HEK293T (cell line): ENCODE measurements around the gene NXPE3.

Source experiments
- ARNT ChIP-seq: fragments of 450-650 bp; IDR thresholded peaks from 2 replicates; pipeline ENCODE4 v1.6.1; 2017; ENCODE audit warnings: mild to moderate bottlenecking
- BHLHE40 ChIP-seq: fragments of 450-650 bp; IDR thresholded peaks from 2 replicates; pipeline ENCODE4 v1.6.1; 2016; ENCODE audit warnings: mild to moderate bottlenecking, moderate library complexity, borderline replicate concordance
- FOXK2 ChIP-seq: fragments of 450-650 bp; IDR thresholded peaks from 2 replicates; pipeline ENCODE4 v1.6.1; 2016; ENCODE audit warnings: mild to moderate bottlenecking
- FOXM1 ChIP-seq: fragments of 450-650 bp; IDR thresholded peaks from 2 replicates; pipeline ENCODE4 v1.6.1; 2017; ENCODE audit warnings: mild to moderate bottlenecking, borderline replicate concordance
- HDGF ChIP-seq: fragments of 450-650 bp; IDR thresholded peaks from 2 replicates; pipeline ENCODE4 v1.6.1; 2017; ENCODE audit warnings: antibody characterized with exemption, borderline replicate concordance
- LEF1 ChIP-seq: fragments of 450-650 bp; IDR thresholded peaks from 2 replicates; pipeline ENCODE4 v1.6.1; 2017; ENCODE audit warnings: mild to moderate bottlenecking, borderline replicate concordance
- SP1 ChIP-seq: fragments of 450-650 bp; IDR thresholded peaks from 2 replicates; pipeline ENCODE4 v1.6.1; 2017
- TF ChIP-seq, protein P1 (sequence below): fragments of 450-650 bp; IDR thresholded peaks from 2 replicates; pipeline ENCODE4 v1.6.1; 2016

DNA sequence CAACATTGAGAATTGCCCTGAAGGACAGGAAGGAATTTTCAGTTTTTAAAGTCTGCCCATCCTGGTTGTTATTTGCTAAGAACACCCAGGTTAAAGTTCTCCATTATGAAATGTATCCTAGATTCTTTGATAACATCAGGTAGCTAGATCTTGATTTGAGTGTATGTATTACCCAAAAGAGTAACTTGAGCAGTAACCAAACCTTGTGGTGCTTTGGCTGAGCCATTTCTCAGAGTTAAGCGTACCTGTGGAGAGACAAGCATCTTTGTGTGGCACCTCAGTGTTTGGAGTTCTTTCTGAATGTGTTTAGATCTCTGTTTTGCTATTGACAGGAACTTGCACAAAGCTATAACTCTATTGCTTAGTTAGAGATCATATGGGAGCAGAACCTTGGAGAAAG is 34.2 kb upstream of the NXPE3 start:
- no peak for TF ChIP-seq FOXM1
- TF ChIP-seq HDGF, result no peak
- TF ChIP-seq FOXK2, result no peak
- no peak for TF ChIP-seq LEF1
- TF ChIP-seq, protein P1, sequence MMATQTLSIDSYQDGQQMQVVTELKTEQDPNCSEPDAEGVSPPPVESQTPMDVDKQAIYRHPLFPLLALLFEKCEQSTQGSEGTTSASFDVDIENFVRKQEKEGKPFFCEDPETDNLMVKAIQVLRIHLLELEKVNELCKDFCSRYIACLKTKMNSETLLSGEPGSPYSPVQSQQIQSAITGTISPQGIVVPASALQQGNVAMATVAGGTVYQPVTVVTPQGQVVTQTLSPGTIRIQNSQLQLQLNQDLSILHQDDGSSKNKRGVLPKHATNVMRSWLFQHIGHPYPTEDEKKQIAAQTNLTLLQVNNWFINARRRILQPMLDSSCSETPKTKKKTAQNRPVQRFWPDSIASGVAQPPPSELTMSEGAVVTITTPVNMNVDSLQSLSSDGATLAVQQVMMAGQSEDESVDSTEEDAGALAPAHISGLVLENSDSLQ, result no peak
- no peak for TF ChIP-seq SP1
- no peak for TF ChIP-seq BHLHE40
- no peak for TF ChIP-seq ARNT
